HepG2 (cell line): Measurements from ENCODE around the gene ATP23. TPM values are rescaled to one million over a fixed set of nuclear protein-coding genes. Genes with fewer than 3 reads are reported as not detected.

Source experiments
- ATAC-seq: fragments of 200-7000 bp; cut with Tn5 transposase; 3 replicates; pipeline ENCODE4 v1.9.1; 2020; ENCODE audit warnings: mild to moderate bottlenecking, moderate library complexity
- BruUV-seq: library from RNA; stranded (reverse); fragments of 400-500 nt; replicated peaks from 2 replicates; lab custom pipeline; 2021; lab: Mats Ljungman, UMichigan
- CTCF ChIA-PET: fragments of 300-600 bp; formaldehyde crosslinking; extraction: SDS; loops from one replicate; lab custom pipeline; 2021; ENCODE audit warnings: low total read pairs, inconsistent platforms, low intra/inter-chr PET ratio; lab: Yijun Ruan, JAX
- POLR2A ChIA-PET: fragments of 350-600 bp; sonication (Branson Sonifier 250); formaldehyde crosslinking; loops from one replicate; lab custom pipeline; 2020; ENCODE audit warnings: antibody characterized with exemption, inconsistent platforms; lab: Yijun Ruan, JAX
- DNase-seq: peaks from one replicate; pipeline ENCODE4 v3.0.0-alpha.2; 2015; ENCODE audit warnings: low spot score
- FAIRE-seq: peaks from 3 replicates; lab custom pipeline; 2011; peaks lifted over from hg19 to GRCh38; lab: Jason Lieb, UNC
- H2AFZ ChIP-seq: one replicate; pipeline ENCODE4 v1.6.1; 2011; ENCODE audit warnings: low read length, inconsistent platforms
- H3K27ac ChIP-seq: fragments of 300-600 bp; 3 replicates; pipeline ENCODE4 v1.8.0; 2011; ENCODE audit warnings: mixed run types, mild to moderate bottlenecking, mixed read lengths, low read length, inconsistent platforms; ENCODE audit not compliant: insufficient read depth; ENCODE audit errors: extremely low read length
- H3K27me3 ChIP-seq, 2 experiments: fragments of 200-600 bp in 1 of 2; 2 replicates in 1 of 2; 3 replicates in 1 of 2; pipeline versions ENCODE4 v1.6.0 to v1.8.0; 2011; ENCODE audit warnings: low read length in 2 of 2, mild to moderate bottlenecking in 2 of 2, moderate library complexity in 2 of 2, inconsistent platforms in 1 of 2; ENCODE audit not compliant: insufficient read depth in 2 of 2, control insufficient read depth in 1 of 2
- H3K36me3 ChIP-seq, 2 experiments: fragments of 200-600 bp in 1 of 2; replicated peaks in 1 of 2; 2 replicates in 1 of 2; 3 replicates in 1 of 2; pipeline versions ENCODE4 v1.5.1 to v1.8.0; 2011; ENCODE audit warnings: low read length in 2 of 2, inconsistent platforms in 1 of 2; ENCODE audit not compliant: insufficient read depth in 2 of 2, control insufficient read depth in 1 of 2
- H3K4me1 ChIP-seq: 2 replicates; pipeline ENCODE4 v1.5.1; 2012; ENCODE audit warnings: low read length, inconsistent platforms; ENCODE audit not compliant: insufficient read depth
- H3K4me2 ChIP-seq: 2 replicates; pipeline ENCODE4 v1.6.0; 2011; ENCODE audit warnings: low read depth, low read length, inconsistent platforms
- H3K4me3 ChIP-seq, 3 experiments: fragments of 200-600 bp in 1 of 3; sonication (generic), shearing (Covaris generic) in 1 of 3; replicated peaks in 1 of 3; 2 replicates each; pipeline ENCODE4 v1.5.1; 2011 to 2016; ENCODE audit warnings: low read length in 3 of 3, inconsistent platforms in 2 of 3, low read depth in 2 of 3, mild to moderate bottlenecking in 2 of 3, control low read depth in 1 of 3, mixed read lengths in 1 of 3; ENCODE audit not compliant: insufficient read depth in 1 of 3
- H3K79me2 ChIP-seq: one replicate; pipeline ENCODE4 v1.6.1; 2011; ENCODE audit warnings: low read length, inconsistent platforms; ENCODE audit not compliant: insufficient read depth
- H3K9ac ChIP-seq: 2 replicates; pipeline ENCODE4 v1.6.0; 2011; ENCODE audit warnings: mild to moderate bottlenecking, low read depth, low read length, inconsistent platforms; ENCODE audit not compliant: insufficient read depth
- H3K9me3 ChIP-seq: 2 replicates; pipeline ENCODE4 v1.5.1; 2012; ENCODE audit warnings: mild to moderate bottlenecking, low read length
- H4K20me1 ChIP-seq: 2 replicates; pipeline ENCODE4 v1.6.0; 2011; ENCODE audit warnings: inconsistent platforms, mild to moderate bottlenecking, low read length, moderate library complexity; ENCODE audit not compliant: insufficient read depth
- ARNT ChIP-seq: fragments of 450-650 bp; IDR thresholded peaks from 2 replicates; pipeline ENCODE4 v1.6.1; 2017
- KDM1A ChIP-seq: IDR thresholded peaks from 2 replicates; pipeline ENCODE4 v1.6.1; 2016; ENCODE audit warnings: missing compliant biosample characterization
- KDM5A ChIP-seq: fragments of 200-600 bp; sonication (generic); IDR thresholded peaks from 2 replicates; pipeline ENCODE4 v1.7.0; 2018; ENCODE audit warnings: antibody characterized with exemption, mild to moderate bottlenecking, low read length, borderline replicate concordance
- MATR3 ChIP-seq: sonication (generic); formaldehyde crosslinking; IDR thresholded peaks from 2 replicates; pipeline ENCODE4 v1.4.0; 2020; ENCODE audit warnings: missing genetic modification reagents
- MXI1 ChIP-seq: IDR thresholded peaks from 3 replicates; pipeline ENCODE4 v1.6.1; 2012; ENCODE audit warnings: low read depth, low read length, inconsistent platforms, borderline replicate concordance
- NCOR1 ChIP-seq: fragments of 200-600 bp; sonication (generic); IDR thresholded peaks from 2 replicates; pipeline ENCODE4 v1.7.0; 2017; ENCODE audit warnings: antibody characterized with exemption, low read length, borderline replicate concordance
- POLR2G ChIP-seq: fragments of 200-400 bp; formaldehyde crosslinking; IDR thresholded peaks from 2 replicates; pipeline ENCODE4 v1.6.1; 2018; ENCODE audit warnings: mild to moderate bottlenecking, low read depth, low read length, moderate library complexity
- RNF2 ChIP-seq: fragments of 450-650 bp; conservative IDR thresholded peaks from 2 replicates; pipeline ENCODE4 v1.6.1; 2016; ENCODE audit warnings: low read depth
- ZMYM4 ChIP-seq: sonication (generic); formaldehyde crosslinking; IDR thresholded peaks from 2 replicates; pipeline ENCODE4 v1.8.1; 2023; ENCODE audit warnings: mild to moderate bottlenecking, missing genetic modification reagents
- ZNF317 ChIP-seq: sonication (generic); formaldehyde crosslinking; IDR thresholded peaks from 2 replicates; pipeline ENCODE4 v1.5.0; 2020; ENCODE audit warnings: mild to moderate bottlenecking, missing genetic modification reagents
- ZNF549 ChIP-seq: sonication (generic); formaldehyde crosslinking; IDR thresholded peaks from 2 replicates; pipeline ENCODE4 v1.5.0; 2020; ENCODE audit warnings: missing genetic modification reagents
- ZNF577 ChIP-seq: sonication (generic); formaldehyde crosslinking; IDR thresholded peaks from 2 replicates; pipeline ENCODE4 v1.4.0; 2020; ENCODE audit warnings: mild to moderate bottlenecking, low read depth, missing genetic modification reagents, borderline replicate concordance
- ZNF660 ChIP-seq: sonication (generic); formaldehyde crosslinking; IDR thresholded peaks from 2 replicates; pipeline ENCODE4 v1.5.1; 2020; ENCODE audit warnings: mild to moderate bottlenecking, low read depth, missing genetic modification reagents, borderline replicate concordance
- WGBS: methylation state at CpG from one replicate; pipeline ENCODE4 v1.1.6; 2017; ENCODE audit warnings: low lambda C conversion rate; 5-methylcytosine and 5-hydroxymethylcytosine counted together
- in situ Hi-C: cut with HindIII; loops from 2 replicates; pipeline ENCODE4 v1.10.0; 2017; ENCODE audit warnings: low pct_unique_long_range_greater_than_20kb; ENCODE audit not compliant: extremely low pct_ligation_motif_present
- intact Hi-C: fragments of 100-400 bp; cut with micrococcal nuclease; formaldehyde crosslinking; loops from one replicate; pipeline ENCODE4 v1.10.0; 2022; ENCODE audit not compliant: unreplicated experiment
- polyA plus RNA-seq, 8 experiments: library from polyadenylated mRNA; depleted of rRNA in 3 of 8; stranded (reverse) in 7 of 8; unstranded in 1 of 8; fragments of >200 nt; fragmentation: Illumina TruSeq in 4 of 8; extraction: Trizol in 4 of 8; gene quantifications; 2 replicates each; pipeline versions ENCODE4 v1.2.1 to v1.2.3, GENCODE V29; 2011 to 2016; ENCODE audit warnings: low read depth in 4 of 8, missing spikeins in 1 of 8, mixed read lengths in 1 of 8; ENCODE audit not compliant: insufficient read depth in 1 of 8
- total RNA-seq, 5 experiments: library from RNA; depleted of rRNA; stranded (reverse); fragments of >200 nt; fragmentation: Illumina TruSeq; extraction: Trizol; gene quantifications; 2 replicates each; pipeline ENCODE4 v1.2.3, GENCODE V29; 2016; ENCODE audit warnings: low read depth in 1 of 5
- TF ChIP-seq, protein P1 (sequence below): sonication (generic); formaldehyde crosslinking; IDR thresholded peaks from 2 replicates; pipeline ENCODE4 v1.4.0; 2020; ENCODE audit warnings: missing genetic modification reagents
- TF ChIP-seq, protein P2 (sequence below): IDR thresholded peaks from 2 replicates; pipeline ENCODE4 v1.6.1; 2016; ENCODE audit warnings: missing genetic modification reagents, missing compliant biosample characterization
- TF ChIP-seq, protein P3 (sequence below): sonication (generic); formaldehyde crosslinking; IDR thresholded peaks from 2 replicates; pipeline ENCODE4 v1.9.0; 2021; ENCODE audit warnings: missing genetic modification reagents, mild to moderate bottlenecking, borderline replicate concordance

ATP23 gene
- total and polyA plus RNA-seq, 2 of the 13 experiments (the other 11 are each of a cell fraction or from before 2014, with no cell fraction given) = 12.1 to 14.7 TPM

DNA sequence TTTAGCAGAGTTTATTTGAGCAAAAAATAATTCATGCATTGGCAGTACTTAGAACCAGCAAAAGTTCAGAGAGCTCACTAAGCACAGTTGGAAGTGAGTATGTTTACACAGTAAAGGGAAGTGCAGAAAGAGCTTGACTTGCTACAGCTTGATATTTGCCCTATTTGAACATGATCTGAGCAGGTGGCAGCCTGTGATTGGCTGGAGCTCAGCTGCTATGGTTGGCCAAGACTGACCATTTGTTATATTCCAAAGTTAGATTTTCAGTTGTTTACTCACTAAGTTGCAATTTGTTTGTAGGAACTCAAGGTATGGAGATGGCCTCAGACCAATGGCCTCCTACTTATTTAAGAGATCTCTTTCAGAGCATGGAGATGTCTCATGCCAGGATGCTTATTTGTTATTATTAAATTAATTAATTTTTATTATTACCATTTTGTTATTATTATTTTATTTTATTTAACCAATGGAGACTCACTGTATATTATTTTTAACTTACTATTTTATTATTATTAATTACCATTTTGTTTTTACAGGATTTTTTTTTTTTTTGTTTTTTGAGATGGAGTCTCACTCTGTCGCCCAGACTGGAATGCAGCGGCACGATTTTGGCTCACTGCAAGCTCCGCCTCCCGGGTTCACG is 49.0 kb downstream of the ATP23 start:
- Histone ChIP-seq H3K4me3 (no peak overlapping the region), H3K36me3 (no peaks in the 10 kb centered on the region), H3K9me3 (no peaks in the 10 kb centered on the region), H3K27ac (no peak overlapping the region), H3K4me1 (no peaks in the 10 kb centered on the region), H3K4me2 (no peak overlapping the region), H3K79me2 (no peaks in the 10 kb centered on the region), H3K9ac (no peak overlapping the region), H3K27me3 (no peaks in the 10 kb centered on the region), H2AFZ (no peak overlapping the region), H4K20me1 (no peaks in the 10 kb centered on the region)
- FAIRE-seq (no peak), ATAC-seq (no peak), DNase-seq (no peak)
- BruUV-seq = no TSS peak
- in situ Hi-C loops (loop anchor here (25.0 kb wide), 2 partner anchors 447 to 1172 kb away; no protein-coding TSS in a partner anchor), intact Hi-C loops (no loop called here)
- TF ChIP-seq, protein P1, sequence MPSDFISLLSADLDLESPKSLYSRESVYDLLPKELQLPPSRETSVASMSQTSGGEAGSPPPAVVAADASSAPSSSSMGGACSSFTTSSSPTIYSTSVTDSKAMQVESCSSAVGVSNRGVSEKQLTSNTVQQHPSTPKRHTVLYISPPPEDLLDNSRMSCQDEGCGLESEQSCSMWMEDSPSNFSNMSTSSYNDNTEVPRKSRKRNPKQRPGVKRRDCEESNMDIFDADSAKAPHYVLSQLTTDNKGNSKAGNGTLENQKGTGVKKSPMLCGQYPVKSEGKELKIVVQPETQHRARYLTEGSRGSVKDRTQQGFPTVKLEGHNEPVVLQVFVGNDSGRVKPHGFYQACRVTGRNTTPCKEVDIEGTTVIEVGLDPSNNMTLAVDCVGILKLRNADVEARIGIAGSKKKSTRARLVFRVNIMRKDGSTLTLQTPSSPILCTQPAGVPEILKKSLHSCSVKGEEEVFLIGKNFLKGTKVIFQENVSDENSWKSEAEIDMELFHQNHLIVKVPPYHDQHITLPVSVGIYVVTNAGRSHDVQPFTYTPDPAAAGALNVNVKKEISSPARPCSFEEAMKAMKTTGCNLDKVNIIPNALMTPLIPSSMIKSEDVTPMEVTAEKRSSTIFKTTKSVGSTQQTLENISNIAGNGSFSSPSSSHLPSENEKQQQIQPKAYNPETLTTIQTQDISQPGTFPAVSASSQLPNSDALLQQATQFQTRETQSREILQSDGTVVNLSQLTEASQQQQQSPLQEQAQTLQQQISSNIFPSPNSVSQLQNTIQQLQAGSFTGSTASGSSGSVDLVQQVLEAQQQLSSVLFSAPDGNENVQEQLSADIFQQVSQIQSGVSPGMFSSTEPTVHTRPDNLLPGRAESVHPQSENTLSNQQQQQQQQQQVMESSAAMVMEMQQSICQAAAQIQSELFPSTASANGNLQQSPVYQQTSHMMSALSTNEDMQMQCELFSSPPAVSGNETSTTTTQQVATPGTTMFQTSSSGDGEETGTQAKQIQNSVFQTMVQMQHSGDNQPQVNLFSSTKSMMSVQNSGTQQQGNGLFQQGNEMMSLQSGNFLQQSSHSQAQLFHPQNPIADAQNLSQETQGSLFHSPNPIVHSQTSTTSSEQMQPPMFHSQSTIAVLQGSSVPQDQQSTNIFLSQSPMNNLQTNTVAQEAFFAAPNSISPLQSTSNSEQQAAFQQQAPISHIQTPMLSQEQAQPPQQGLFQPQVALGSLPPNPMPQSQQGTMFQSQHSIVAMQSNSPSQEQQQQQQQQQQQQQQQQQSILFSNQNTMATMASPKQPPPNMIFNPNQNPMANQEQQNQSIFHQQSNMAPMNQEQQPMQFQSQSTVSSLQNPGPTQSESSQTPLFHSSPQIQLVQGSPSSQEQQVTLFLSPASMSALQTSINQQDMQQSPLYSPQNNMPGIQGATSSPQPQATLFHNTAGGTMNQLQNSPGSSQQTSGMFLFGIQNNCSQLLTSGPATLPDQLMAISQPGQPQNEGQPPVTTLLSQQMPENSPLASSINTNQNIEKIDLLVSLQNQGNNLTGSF (CRISPR knock-in tag) = no peak
- TF ChIP-seq KDM5A = no peak
- TF ChIP-seq POLR2G = no peak
- no peak for TF ChIP-seq ZNF317 (CRISPR knock-in tag)
- no peak for TF ChIP-seq ZMYM4 (CRISPR knock-in tag)
- TF ChIP-seq ZNF660 (CRISPR knock-in tag) = no peak
- TF ChIP-seq, protein P2, sequence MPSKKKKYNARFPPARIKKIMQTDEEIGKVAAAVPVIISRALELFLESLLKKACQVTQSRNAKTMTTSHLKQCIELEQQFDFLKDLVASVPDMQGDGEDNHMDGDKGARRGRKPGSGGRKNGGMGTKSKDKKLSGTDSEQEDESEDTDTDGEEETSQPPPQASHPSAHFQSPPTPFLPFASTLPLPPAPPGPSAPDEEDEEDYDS = no peak
- no peak for TF ChIP-seq ZNF577 (CRISPR knock-in tag)
- TF ChIP-seq, protein P3, sequence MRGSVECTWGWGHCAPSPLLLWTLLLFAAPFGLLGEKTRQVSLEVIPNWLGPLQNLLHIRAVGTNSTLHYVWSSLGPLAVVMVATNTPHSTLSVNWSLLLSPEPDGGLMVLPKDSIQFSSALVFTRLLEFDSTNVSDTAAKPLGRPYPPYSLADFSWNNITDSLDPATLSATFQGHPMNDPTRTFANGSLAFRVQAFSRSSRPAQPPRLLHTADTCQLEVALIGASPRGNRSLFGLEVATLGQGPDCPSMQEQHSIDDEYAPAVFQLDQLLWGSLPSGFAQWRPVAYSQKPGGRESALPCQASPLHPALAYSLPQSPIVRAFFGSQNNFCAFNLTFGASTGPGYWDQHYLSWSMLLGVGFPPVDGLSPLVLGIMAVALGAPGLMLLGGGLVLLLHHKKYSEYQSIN (CRISPR knock-in tag) = no peak
- no peak for TF ChIP-seq NCOR1
- TF ChIP-seq ZNF549 = no peak
- TF ChIP-seq ARNT = no peak
- no peak for TF ChIP-seq MATR3
- no peak for TF ChIP-seq MXI1
- TF ChIP-seq RNF2 = no peak
- no peak for TF ChIP-seq KDM1A (CRISPR knock-in tag)
- ChIA-PET POLR2A (no interaction called here), CTCF (no interaction called here)
- WGBS = 83% methylated on average over 6 of the region's 6 CpGs
